ENCODE data around the gene KCNIP2. TPM values are rescaled to one million over a fixed set of nuclear protein-coding genes. Genes with fewer than 3 reads are reported as not detected.

The KCNIP2 gene
- total RNA-seq, 1 experiment from 2014 or later = 3.0 TPM

GRCh38 chr10:101840102-101840684 is 3.4 kb downstream of the KCNIP2 start:
- no peak overlapping the region for H2AK5ac ChIP-seq (ENCODE audit: insufficient read length, low read length)
- peak; percentile 70 for DNase-seq
- H2BK15ac ChIP-seq (ENCODE audit: low read depth, low read length) = no peak overlapping the region
- Mint-ChIP-seq H3K9me3 (no peaks in the 10 kb centered on the region), H3K4me3 (peak overlapping the region; percentile 81 to 92), H3K36me3 (ENCODE audit: insufficient read depth in 1 of 3, low read depth in 3 of 3) (no peaks in the 10 kb centered on the region), H3K27me3 (ENCODE audit: low read depth) (peaks cover 37% of the 10 kb centered on the region), H3K27ac (0 out of 7 replicates have a peak overlapping the region, but pooled peaks of 2 of the 3 experiments have one; percentile 44 to 63), H3K4me1 (peaks cover 29 to 47% of the 10 kb centered on the region in 2 experiments)
- H4K20me1 ChIP-seq (ENCODE audit: control insufficient read depth, insufficient read depth, insufficient read length) = peaks cover 2% of the 10 kb centered on the region
- no peak overlapping the region for H3K4ac ChIP-seq (ENCODE audit: low read depth, low read length)
- no peaks in the 10 kb centered on the region for H3K9me3 ChIP-seq (ENCODE audit: control insufficient read depth, low read depth, low read length)
- no peak overlapping the region for H2BK5ac ChIP-seq (ENCODE audit: insufficient read length, low read length)
- no peak overlapping the region for H3T11ph ChIP-seq (ENCODE audit: low read length)
- no CpG with 5 or more reads among the region's 19 CpGs for WGBS (ENCODE audit: extremely low coverage, insufficient read length, low lambda C conversion rate)
- H3K79me1 ChIP-seq (ENCODE audit: insufficient read depth, low read depth, low read length, poor library complexity, severe bottlenecking) = no peaks in the 10 kb centered on the region
- peaks cover 13% of the 10 kb centered on the region for H3K23me2 ChIP-seq (ENCODE audit: insufficient read length, low read depth, low read length, poor library complexity, severe bottlenecking)
- no peak overlapping the region for H4K5ac ChIP-seq (ENCODE audit: insufficient read length, low read depth, low read length)
- no peak overlapping the region for H3K23ac ChIP-seq (ENCODE audit: insufficient read length, low read depth, low read length)
- H4K8ac ChIP-seq (replicated peaks; ENCODE audit: insufficient read length, low read depth, low read length) = no peak overlapping the region
- H3K4me2 ChIP-seq (ENCODE audit: insufficient read depth, insufficient read length, low read length) = peak overlapping the region; percentile 77
- H3K14ac ChIP-seq (ENCODE audit: insufficient read depth, low read length) = no peak overlapping the region
- no peak for TF ChIP-seq CTCF (conservative IDR thresholded peaks at IDR 0.05)
- H3K4me1 ChIP-seq (ENCODE audit: insufficient read depth, low read length) = peaks cover 6% of the 10 kb centered on the region; the same call in 1 of the 2 replicates
- H3K27ac ChIP-seq (ENCODE audit: insufficient read length, low read depth, low read length) = no peak overlapping the region
- H2AFZ ChIP-seq (ENCODE audit: low read length) = no peak overlapping the region
- H4K91ac ChIP-seq (ENCODE audit: insufficient read length, low read depth, low read length) = no peak overlapping the region
- H2BK12ac ChIP-seq (ENCODE audit: insufficient read length, low read depth, low read length) = no peak overlapping the region
- no peak overlapping the region for H3K18ac ChIP-seq (ENCODE audit: insufficient read length, low read depth, low read length)
- no peak overlapping the region for H2BK120ac ChIP-seq (ENCODE audit: low read depth, low read length, poor library complexity, severe bottlenecking)
- H3K9ac ChIP-seq (ENCODE audit: extremely low read depth, insufficient read length, low read length) = no peak overlapping the region
- no peaks in the 10 kb centered on the region for H3K79me2 ChIP-seq (ENCODE audit: insufficient read depth, low read length)
- H3K56ac ChIP-seq (ENCODE audit: insufficient read length, low read depth, low read length) = no peak overlapping the region
- H3K27me3 ChIP-seq (ENCODE audit: insufficient read depth, low read length) = peaks cover 15% of the 10 kb centered on the region; the same call in 1 of the 2 replicates
- no peak overlapping the region for H2BK20ac ChIP-seq (ENCODE audit: low read depth, low read length, poor library complexity, severe bottlenecking)

All from H9 (cell line).